Activated CD8-positive, alpha-beta memory T cell treated with anti-CD3 and anti-CD28 coated beads, Interleukin-2, amount 50 U/mL, for 1 hour (primary cell): Measurements from ENCODE around the gene KRTCAP2.

ENCODE experiments used
- DNase-seq: peaks from one replicate; pipeline ENCODE4 v3.0.0-alpha.2; 2020; ENCODE audit errors: extremely low read depth

The KRTCAP2 gene

DNA sequence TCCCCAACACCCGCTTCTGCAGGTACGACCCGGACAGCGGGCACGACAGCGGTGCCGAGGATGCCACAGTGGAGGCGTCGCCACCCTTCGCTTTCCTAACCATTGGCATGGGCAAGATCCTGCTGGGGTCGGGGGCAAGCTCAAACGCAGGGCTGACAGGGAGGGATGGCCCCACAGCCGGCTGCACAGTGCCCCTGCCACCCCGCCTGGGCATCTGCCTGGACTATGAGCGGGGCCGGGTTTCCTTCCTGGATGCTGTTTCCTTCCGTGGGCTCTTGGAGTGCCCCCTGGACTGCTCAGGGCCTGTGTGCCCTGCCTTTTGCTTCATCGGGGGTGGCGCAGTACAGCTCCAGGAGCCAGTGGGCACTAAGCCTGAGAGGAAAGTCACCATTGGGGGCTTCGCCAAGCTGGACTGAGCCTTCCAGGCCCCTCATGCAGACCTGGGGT lies 10.7 kb upstream of the KRTCAP2 start:
- DNase-seq: no peak

DNA sequence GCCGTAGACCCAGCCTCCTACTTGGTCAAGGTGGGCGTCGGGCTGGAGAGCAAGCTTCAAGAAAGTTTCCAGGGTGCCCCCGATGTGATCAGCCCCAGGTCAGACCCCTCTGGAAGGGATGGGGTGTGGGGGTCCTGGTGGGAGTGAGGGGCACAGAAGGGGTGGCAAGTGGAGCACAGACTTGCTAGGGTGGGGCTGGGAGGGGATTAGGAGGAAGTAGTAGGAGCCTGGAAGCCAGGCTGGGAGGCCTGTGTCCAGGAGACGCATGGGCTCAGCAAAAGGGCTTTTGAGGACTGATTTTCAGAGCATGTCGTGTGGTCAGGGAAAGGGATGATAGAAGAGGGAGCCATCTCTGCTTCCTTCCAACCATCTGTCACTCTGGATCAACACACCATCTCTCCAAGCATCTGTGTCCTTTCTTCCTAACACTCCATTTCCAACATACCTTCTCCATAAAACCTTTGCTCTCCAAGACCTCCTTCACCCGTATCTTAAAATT lies 9.0 kb upstream of the KRTCAP2 start:
- no peak for DNase-seq

- no peak for DNase-seq
Observed at GRCh38 chr1:155181371-155182051, 8.4 kb upstream of the KRTCAP2 start.

DNA sequence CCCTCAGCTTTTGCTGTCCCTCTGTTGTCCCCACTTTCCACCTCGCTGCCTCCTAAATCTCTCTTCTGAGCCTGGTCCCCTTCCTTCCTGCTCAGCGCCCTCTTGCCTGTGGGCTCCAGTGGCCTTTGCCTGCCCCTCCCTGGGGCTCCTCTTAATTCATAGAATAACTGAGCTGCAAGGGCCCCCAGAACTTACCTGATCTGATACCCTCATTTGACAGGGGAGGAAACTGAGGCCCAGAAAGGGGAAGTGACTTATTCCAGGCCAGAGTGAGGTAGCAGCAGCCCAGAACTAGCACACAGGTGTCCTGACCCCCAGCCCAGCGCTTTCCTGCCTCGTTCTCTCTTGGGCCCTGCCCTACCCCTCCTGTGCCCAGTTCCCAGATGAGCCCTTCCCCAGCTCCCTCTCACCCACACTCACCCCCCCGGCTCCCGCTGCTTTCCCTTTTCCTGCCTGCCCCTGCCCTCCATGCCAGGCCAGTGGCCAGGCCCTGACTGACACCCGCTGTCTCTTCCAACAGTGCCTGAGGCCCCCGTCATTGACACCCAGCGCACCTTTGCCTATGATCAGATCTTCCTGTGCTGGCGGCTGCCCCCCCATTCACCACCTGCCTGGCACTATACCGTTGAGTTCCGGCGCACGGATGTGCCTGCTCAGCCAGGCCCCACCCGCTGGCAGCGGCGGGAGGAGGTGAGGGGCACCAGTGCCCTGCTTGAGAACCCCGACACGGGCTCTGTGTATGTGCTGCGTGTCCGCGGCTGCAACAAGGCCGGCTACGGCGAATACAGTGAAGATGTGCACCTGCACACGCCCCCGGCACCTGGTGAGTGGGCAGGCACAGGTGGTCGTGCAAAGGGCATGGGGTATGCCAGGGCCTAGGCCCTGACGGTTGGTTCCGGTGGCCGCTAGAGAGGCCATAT lies 6.3 kb upstream of the KRTCAP2 start:
- DNase-seq: no peak

DNA sequence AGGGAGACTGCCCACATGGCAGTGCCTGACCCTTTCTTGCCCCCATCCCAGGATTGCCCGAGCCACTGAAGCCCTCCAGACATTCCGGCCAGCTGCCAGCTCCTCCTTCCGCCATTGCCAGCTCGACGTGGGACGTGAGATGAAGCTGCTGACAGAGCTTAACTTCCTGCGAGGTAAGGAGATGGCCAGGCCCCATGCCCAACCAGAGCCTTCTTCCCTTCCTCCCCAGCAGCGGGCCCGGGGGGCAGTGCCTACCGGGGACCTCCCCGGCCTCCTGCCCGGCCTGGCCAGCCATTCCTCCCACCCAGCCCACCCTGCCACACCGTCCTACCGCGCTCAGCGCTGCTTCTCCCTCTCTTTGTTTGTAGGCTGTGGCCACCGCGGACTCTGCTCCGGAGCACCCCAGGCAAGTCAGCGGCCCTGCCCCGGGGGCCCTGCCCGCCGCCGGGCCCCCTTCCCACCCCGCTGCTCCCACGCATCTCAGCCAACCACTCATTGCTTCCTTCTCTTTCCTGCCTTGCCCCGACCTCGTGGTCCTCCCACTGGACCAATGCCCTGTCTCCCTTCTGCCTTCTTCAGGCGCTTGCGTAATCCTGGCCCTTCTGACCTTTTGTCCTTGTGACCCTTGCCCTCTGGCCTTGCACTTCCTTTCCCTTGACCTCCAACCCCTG lies 5.5 kb upstream of the KRTCAP2 start:
- DNase-seq: no peak

DNA sequence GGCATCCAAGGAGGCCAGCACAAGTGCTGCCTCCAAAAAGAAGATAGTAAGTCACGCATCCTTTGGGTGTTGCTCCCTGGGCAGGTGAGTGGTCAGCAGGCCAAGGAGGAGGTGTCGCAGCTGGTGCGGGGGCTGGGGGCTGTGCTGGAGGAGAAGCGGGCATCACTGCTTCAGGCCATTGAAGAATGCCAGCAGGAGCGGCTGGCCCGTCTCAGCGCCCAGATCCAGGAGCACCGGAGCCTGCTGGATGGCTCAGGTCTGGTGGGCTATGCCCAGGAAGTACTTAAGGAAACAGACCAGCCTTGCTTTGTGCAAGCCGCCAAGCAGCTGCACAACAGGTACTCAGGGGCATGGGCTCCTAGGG lies 4.8 kb upstream of the KRTCAP2 start:
- DNase-seq: no peak

DNA sequence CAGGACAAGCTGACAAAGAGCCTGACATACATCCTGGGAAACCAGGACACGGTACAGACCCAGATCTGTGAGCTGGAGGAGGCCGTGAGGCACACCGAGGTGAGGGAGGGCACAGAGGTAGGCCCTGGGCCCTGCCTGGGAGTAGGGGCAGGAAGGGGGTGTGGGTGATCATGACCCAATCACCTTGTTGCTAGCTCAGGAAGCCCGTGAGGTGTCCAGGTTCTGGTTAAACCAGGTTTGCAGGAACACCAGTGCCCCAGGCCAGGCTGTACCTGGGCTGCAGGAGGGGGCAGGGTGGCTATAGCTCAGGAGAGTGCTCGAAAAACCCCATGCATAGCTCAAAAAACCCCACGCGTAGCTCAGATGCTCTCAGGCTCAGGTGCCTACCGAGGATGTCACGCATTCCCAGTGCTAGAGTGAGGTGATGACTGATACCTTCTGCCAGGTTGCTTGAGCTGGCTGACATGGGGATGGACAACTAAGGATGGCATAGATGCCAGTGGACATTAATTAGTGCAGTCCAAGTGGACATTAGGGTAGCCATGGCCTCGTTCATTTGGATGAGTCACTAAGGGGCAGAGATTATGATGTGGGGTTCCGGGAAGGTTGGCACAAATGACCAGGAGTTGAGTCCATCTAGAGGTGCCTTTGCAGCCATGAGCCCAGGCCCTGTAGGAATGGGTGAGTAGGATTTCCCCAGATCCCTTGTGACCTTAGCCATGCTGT lies 4.3 kb upstream of the KRTCAP2 start:
- no peak for DNase-seq

DNA sequence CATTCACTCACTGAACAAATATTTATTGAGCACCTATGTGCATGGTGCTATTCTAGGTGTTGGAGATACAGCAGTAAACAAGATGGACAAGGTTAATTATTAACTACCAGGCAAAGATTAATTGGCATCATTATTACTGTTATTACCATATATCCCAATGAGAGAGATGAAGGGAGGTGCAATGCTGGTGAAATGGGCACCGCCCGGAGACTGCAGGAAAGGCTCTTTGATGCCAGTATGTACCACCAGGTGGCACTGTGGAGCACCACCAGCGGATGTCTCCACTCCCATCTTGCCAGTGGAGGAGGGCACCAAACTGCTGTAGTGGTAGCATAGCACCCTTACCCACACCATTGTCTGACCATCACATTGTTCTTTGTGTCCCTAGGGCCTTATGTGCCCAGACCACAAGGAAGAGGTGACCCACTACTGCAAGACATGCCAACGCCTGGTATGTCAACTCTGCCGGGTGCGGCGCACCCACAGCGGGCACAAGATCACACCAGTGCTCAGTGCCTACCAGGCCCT lies 3.5 kb upstream of the KRTCAP2 start:
- DNase-seq: no peak

- no peak for DNase-seq
Observed at GRCh38 chr1:155175927-155176371, 2.8 kb upstream of the KRTCAP2 start.

GRCh38 chr1:155175281-155175926 lies 2.3 kb upstream of the KRTCAP2 start:
- no peak for DNase-seq

DNA sequence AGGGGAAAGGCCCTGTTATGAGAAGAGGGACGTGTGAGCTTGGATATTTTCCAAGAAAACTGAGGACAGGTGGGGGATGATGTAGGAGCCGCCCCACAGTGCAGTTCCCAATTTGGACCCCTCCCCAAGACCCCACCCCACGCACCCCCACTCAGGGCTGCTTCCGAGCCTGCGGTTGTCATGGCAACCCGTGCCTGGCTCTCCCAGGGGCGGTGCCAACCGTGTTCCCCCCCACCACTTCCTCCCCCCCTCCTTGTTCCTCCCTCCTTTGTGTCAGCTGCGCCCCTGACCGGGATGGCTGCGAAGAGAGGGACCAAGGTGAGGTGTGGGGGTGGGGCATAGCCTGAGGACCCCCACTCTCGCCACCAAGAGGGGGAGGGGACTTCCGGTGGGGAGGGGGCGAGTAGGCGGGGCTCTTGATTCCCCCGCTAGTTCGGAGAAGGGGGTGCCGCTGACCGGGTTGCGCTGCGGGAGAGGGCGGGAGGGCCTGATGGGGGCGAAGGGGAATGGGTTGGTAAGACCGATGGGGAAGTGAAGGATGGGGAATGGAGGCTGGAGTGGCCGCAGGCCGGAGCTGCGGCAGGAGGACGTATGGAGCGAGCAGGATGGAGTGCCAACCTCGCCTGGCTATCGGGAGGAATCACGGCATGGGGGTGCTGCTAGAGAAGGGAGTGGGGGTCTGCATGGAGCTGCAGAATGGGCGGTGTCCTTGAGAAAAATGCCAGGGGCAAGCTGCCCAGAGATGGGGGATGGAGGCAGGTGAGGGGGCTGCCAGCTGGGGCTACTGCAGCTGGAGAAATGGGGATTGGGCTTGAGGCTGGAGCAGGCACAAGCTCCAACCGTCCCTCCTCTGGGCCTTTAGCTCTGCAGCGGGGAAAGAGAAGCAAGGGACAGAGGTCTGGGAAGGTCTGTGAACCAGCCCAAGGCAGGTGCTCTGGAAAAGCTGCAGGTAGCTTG lies 1.5 kb upstream of the KRTCAP2 start:
- DNase-seq: no peak

DNA sequence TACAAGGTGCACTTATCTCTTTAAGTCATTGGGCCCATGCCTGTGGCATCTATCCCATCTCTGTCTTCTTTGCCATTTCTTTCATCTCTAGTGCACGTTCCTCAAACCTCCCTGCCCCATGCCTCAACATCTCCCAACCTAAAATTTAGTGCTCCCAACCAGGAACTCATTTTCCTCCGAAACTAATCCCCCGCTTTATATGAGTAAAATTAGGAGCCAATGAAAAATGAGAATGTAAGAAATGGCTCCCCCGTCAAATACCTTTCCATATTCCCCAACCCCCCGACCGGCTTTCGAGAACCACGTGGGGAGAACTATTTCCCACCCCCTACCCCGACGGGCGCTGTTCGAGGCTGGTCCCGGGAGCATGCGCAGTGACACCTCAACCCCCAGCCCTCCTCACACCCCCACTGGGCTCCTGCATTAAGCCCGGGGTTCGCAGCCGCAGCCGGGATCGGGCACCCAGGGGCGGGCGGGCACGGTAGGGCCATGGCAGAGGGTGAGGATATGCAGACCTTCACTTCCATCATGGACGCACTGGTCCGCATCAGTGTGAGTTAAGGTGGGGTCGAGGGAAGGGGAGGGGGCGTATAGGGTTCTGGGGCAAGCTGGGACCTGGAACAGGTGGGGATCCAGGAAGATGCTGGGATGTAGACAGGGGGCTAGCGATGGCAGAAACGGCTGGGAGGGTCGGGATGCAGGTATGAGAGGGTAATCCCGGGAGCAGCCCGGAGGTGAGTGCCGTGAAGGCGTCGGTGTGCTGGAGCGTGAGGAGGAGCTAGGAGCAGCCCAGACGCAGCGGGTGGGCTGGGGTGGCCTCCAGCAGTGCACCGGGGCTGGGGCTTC lies 597 bp upstream of the KRTCAP2 start, which contains the start of gene TRIM46:
TRIM46 (plus strand) TSS at position 372 of the 846 bp plus-strand sequence; CDS start at position 490, 118 bp downstream.
- no peak for DNase-seq

DNA sequence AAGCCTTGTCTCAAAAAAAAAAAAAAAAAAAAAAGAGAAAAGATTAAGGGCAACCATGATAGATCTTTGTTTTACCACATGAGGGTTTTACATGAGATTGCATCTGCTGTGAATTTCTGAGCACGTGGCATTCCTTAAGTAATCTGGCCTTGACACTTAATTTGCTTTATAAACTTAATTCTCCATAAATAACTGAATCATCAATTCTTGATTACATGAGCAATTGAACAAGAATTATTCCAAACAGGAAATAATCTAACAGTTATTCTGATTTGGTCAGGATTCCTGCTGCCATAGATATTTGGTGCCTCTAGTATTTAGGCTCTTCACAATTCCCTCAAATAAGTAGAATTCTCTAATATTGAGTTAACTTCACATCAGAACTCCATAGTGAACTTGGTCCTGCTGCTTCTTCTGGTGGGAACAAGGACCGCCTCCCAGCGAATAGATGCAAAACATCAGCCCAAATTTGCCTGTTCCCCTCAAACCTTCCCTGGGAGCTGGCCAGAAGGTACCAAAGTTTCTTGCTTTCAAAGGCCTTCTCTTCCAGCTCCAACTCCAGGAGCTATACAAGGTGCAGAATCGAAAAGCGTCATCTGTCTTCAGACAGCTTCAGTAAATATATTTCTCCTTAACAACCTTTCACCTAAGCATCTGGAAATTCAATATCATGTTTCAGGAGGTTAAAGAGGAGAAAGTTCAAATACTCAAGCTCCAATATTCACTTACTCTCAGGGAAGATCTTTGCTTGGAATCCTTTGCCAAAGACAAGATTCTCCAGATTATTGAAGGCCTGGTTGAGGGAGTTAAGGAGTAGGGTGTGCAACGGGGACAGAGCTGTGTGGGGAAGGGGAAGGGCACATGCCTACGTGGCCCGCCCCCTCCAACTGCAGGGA lies 1.0 kb downstream of the KRTCAP2 start:
- no peak for DNase-seq

- no peak for DNase-seq
Observed at GRCh38 chr1:155170806-155171205, 2.3 kb downstream of the KRTCAP2 start.

- no peak for DNase-seq
Observed at GRCh38 chr1:155170101-155170785, 2.9 kb downstream of the KRTCAP2 start.

DNA sequence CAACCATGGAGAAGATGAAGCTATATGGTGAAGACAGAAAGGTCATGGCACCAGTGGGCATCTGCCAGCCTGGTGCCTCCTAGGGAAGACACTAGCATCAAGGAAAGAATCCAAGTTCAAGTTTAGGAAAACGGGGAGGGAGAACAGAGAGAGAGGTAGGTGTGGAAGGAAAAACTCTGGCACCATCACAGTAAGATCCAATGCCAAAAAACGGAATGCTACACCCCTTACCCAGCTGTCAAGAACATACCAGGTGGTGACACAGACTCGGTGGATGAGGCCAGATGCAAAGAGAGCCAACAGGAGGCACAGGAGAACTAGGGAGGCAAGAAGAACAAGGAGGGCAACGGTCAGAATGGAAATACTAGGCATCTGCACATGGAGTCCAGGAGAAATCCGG lies 3.6 kb downstream of the KRTCAP2 start:
- DNase-seq: no peak
